HCT116 (cell line): ENCODE measurements around the gene ULBP2. TPM values are rescaled to one million over a fixed set of nuclear protein-coding genes. Genes with fewer than 3 reads are reported as not detected.

Experiments used
- ATAC-seq: fragments of 200-7000 bp; cut with Tn5 transposase; 2 replicates; pipeline ENCODE4 v1.9.1; 2020; ENCODE audit warnings: mild to moderate bottlenecking, moderate library complexity
- BruUV-seq: library from RNA; stranded (reverse); fragments of 400-500 nt; replicated peaks from 2 replicates; lab custom pipeline; 2021; lab: Mats Ljungman, UMichigan
- CTCF ChIA-PET: fragments of 300-600 bp; sonication (Branson Sonifier 250); formaldehyde crosslinking; loops from one replicate; lab custom pipeline; 2021; ENCODE audit warnings: antibody characterized with exemption; lab: Charles Lee
- POLR2A ChIA-PET: fragments of 300-600, 350-600 bp; sonication (Branson Sonifier 250); formaldehyde crosslinking; loops from one replicate; lab custom pipeline; 2021; ENCODE audit warnings: antibody characterized with exemption; lab: Charles Lee
- RAD21 ChIA-PET, 2 experiments: fragments of 300-600 bp; sonication (Branson Sonifier 250); formaldehyde crosslinking; loops; one replicate each; lab custom pipeline; 2023; ENCODE audit warnings: low total read pairs in 2 of 2; ENCODE audit not compliant: uncharacterized antibody in 2 of 2, unreplicated experiment in 2 of 2, low non-redundant PET in 1 of 2; lab: Charles Lee
- DNase-seq: peaks from one replicate; pipeline ENCODE4 v3.0.0-alpha.2; 2010; ENCODE audit warnings: low read depth, low spot score
- H2AFZ ChIP-seq: fragments of 200-600 bp; shearing (Covaris generic), sonication (generic); 2 replicates; pipeline ENCODE4 v1.6.1; 2017; ENCODE audit warnings: low read depth, mixed run types, mixed read lengths, antibody characterized with exemption, low read length; ENCODE audit not compliant: poor library complexity, severe bottlenecking
- H3K27ac ChIP-seq: 2 replicates; pipeline ENCODE4 v1.5.1; 2012; ENCODE audit warnings: low read depth, low read length
- H3K27me3 ChIP-seq: fragments of 200-600 bp; sonication (generic); 2 replicates; pipeline ENCODE4 v1.6.1; 2016; ENCODE audit warnings: mixed run types, low read length, mixed read lengths; ENCODE audit not compliant: insufficient read depth
- H3K36me3 ChIP-seq, 2 experiments: fragments of 200-500 bp in 1 of 2; fragments of 200-600 bp in 1 of 2; sonication (Bioruptor generic) in 1 of 2; sonication (generic) in 1 of 2; 2 replicates each; pipeline versions ENCODE4 v1.5.1 to v1.6.1; 2014 to 2016; ENCODE audit warnings: low read length in 2 of 2, inconsistent platforms in 1 of 2, mixed read lengths in 1 of 2, mixed run types in 1 of 2; ENCODE audit not compliant: insufficient read depth in 2 of 2, control insufficient read depth in 1 of 2
- H3K4me1 ChIP-seq, 2 experiments: fragments of 200-600 bp in 1 of 2; sonication (generic) in 1 of 2; 2 replicates each; pipeline versions ENCODE4 v1.5.1 to v1.6.1; 2012 to 2017; ENCODE audit warnings: low read length in 2 of 2, inconsistent platforms in 1 of 2, mild to moderate bottlenecking in 1 of 2, mixed read lengths in 1 of 2, mixed run types in 1 of 2, moderate library complexity in 1 of 2; ENCODE audit not compliant: insufficient read depth in 2 of 2, control insufficient read depth in 1 of 2
- H3K4me2 ChIP-seq: fragments of 200-600 bp; sonication (generic); 2 replicates; pipeline ENCODE4 v1.6.1; 2017; ENCODE audit warnings: mixed run types, low read length, mixed read lengths
- H3K4me3 ChIP-seq, 2 experiments: fragments of 200-600 bp in 1 of 2; sonication (generic) in 1 of 2; replicated peaks in 1 of 2; 2 replicates each; pipeline ENCODE4 v1.5.1; 2011 to 2016; ENCODE audit warnings: low read length in 2 of 2, control low read depth in 1 of 2, low read depth in 1 of 2, mild to moderate bottlenecking in 1 of 2, mixed read lengths in 1 of 2, mixed run types in 1 of 2
- H3K79me2 ChIP-seq: fragments of 200-600 bp; sonication (generic); 2 replicates; pipeline ENCODE4 v1.6.1; 2017; ENCODE audit warnings: mild to moderate bottlenecking, mixed run types, low read length, moderate library complexity, mixed read lengths; ENCODE audit not compliant: insufficient read depth
- H3K9ac ChIP-seq: fragments of 200-600 bp; sonication (generic); 2 replicates; pipeline ENCODE4 v1.6.1; 2016; ENCODE audit warnings: low read length, mixed read lengths
- H3K9me2 ChIP-seq: fragments of 200-600 bp; sonication (generic), shearing (Covaris generic); 2 replicates; pipeline ENCODE4 v1.6.1; 2017; ENCODE audit warnings: mixed run types, mild to moderate bottlenecking, moderate library complexity; ENCODE audit not compliant: insufficient read depth
- H3K9me3 ChIP-seq, 2 experiments: fragments of 200-500 bp in 1 of 2; fragments of 200-600 bp in 1 of 2; sonication (Bioruptor generic) in 1 of 2; sonication (generic) in 1 of 2; 2 replicates each; pipeline ENCODE4 v1.6.1; 2014 to 2017; ENCODE audit warnings: low read length in 2 of 2, mixed read lengths in 2 of 2, inconsistent platforms in 1 of 2, low read depth in 1 of 2, mild to moderate bottlenecking in 1 of 2, mixed run types in 1 of 2, moderate library complexity in 1 of 2; ENCODE audit not compliant: control insufficient read depth in 1 of 2, insufficient read depth in 1 of 2
- H4K20me1 ChIP-seq: fragments of 200-600 bp; sonication (generic), shearing (Covaris generic); 2 replicates; pipeline ENCODE4 v1.6.1; 2017; ENCODE audit warnings: mixed run types, mild to moderate bottlenecking, moderate library complexity; ENCODE audit not compliant: insufficient read depth
- ATF3 ChIP-seq: IDR thresholded peaks from 2 replicates; pipeline ENCODE4 v1.6.1; 2012
- CBX3 ChIP-seq: IDR thresholded peaks from 2 replicates; pipeline ENCODE4 v1.6.1; 2012; ENCODE audit warnings: low read depth
- EGR1 ChIP-seq: IDR thresholded peaks from 2 replicates; pipeline ENCODE4 v1.6.1; 2012; ENCODE audit warnings: low read depth
- ELF1 ChIP-seq: IDR thresholded peaks from 2 replicates; pipeline ENCODE4 v1.6.1; 2012; ENCODE audit warnings: low read depth, borderline replicate concordance
- EZH2phosphoT487 ChIP-seq: fragments of 200-600 bp; IDR thresholded peaks from 2 replicates; pipeline ENCODE4 v1.6.1; 2018; ENCODE audit warnings: antibody characterized with exemption, borderline replicate concordance
- JUND ChIP-seq: IDR thresholded peaks from 2 replicates; pipeline ENCODE4 v1.6.1; 2012
- POLR2A ChIP-seq: IDR thresholded peaks from 2 replicates; pipeline ENCODE4 v1.7.0; 2011; ENCODE audit warnings: borderline replicate concordance; ENCODE audit not compliant: insufficient read depth, insufficient read length; ENCODE audit errors: extremely low read depth
- RAD21 ChIP-seq: IDR thresholded peaks from 2 replicates; pipeline ENCODE4 v1.6.1; 2012; ENCODE audit warnings: low read depth, mild to moderate bottlenecking
- REST ChIP-seq: IDR thresholded peaks from 2 replicates; pipeline ENCODE4 v1.6.1; 2012; ENCODE audit warnings: low read depth
- SIN3A ChIP-seq: IDR thresholded peaks from 2 replicates; pipeline ENCODE4 v1.6.1; 2012; ENCODE audit warnings: low read depth
- TCF7L2 ChIP-seq: IDR thresholded peaks from 2 replicates; pipeline ENCODE4 v1.7.0; 2011; ENCODE audit warnings: borderline replicate concordance, inconsistent platforms; ENCODE audit not compliant: insufficient read depth, insufficient read length; ENCODE audit errors: extremely low read depth
- YY1 ChIP-seq: IDR thresholded peaks from 2 replicates; pipeline ENCODE4 v1.6.1; 2011; ENCODE audit warnings: low read length, low read depth, moderate library complexity, mild to moderate bottlenecking; ENCODE audit not compliant: insufficient replicate concordance; ENCODE audit errors: extremely low read depth
- ZNF274 ChIP-seq: fragments of 200-500 bp; sonication (Bioruptor generic); IDR thresholded peaks from 2 replicates; pipeline ENCODE4 v1.6.1; 2014; ENCODE audit warnings: mild to moderate bottlenecking, low read depth, low read length, inconsistent platforms
- intact Hi-C: fragments of 100-400 bp; cut with micrococcal nuclease; formaldehyde crosslinking; loops from 2 replicates; pipeline ENCODE4 v1.10.0; 2022
- total RNA-seq: library from RNA; stranded (reverse); gene quantifications from one replicate; pipeline ENCODE4 v1.2.1, GENCODE V29; 2021; ENCODE audit not compliant: unreplicated experiment

Gene ULBP2
- total RNA-seq, 1 experiment from 2014 or later: 10.2 TPM

- Histone ChIP-seq H3K4me2 (no peak overlapping the region), H3K9me3 (no peaks in the 10 kb centered on the region)
- POLR2A ChIA-PET: no interaction called here
- no peak for TF ChIP-seq REST
- no peak for TF ChIP-seq ATF3
- TF ChIP-seq, all 23 proteins: peak for 0
- Histone ChIP-seq H3K27me3 (peaks cover 16% of the 10 kb centered on the region), H3K4me3 (no peak overlapping the region), H3K9ac (no peak overlapping the region), H4K20me1 (no peaks in the 10 kb centered on the region), H3K36me3 (peaks cover 0 to 2% of the 10 kb centered on the region in 2 experiments; a peak in 1 of 4 replicates), H3K4me1 (no peaks in the 10 kb centered on the region), H3K79me2 (no peaks in the 10 kb centered on the region), H2AFZ (no peak overlapping the region), H3K27ac (no peak overlapping the region), H3K9me2 (no peaks in the 10 kb centered on the region)
- ChIA-PET RAD21 (no interaction called here), CTCF (interaction anchor here (1.2 kb wide), 1 partner anchor 12 kb away, joined by 3 read pairs; no protein-coding TSS in a partner anchor)
- DNase-seq: no peak
- intact Hi-C loops: no loop called here
- BruUV-seq: no TSS peak
- ATAC-seq: no peak
These were observed 53.5 kb downstream of the ULBP2 start for GRCh38 chr6:149995235-149995750.

- Histone ChIP-seq H3K4me1 (no peaks in the 10 kb centered on the region), H3K27ac (no peak overlapping the region), H3K4me3 (no peak overlapping the region), H3K4me2 (no peak overlapping the region), H3K36me3 (peaks cover 0 to 2% of the 10 kb centered on the region in 2 experiments; a peak in 1 of 4 replicates), H2AFZ (no peak overlapping the region), H4K20me1 (no peaks in the 10 kb centered on the region), H3K27me3 (peaks cover 12% of the 10 kb centered on the region), H3K79me2 (no peaks in the 10 kb centered on the region), H3K9me2 (no peaks in the 10 kb centered on the region), H3K9ac (no peak overlapping the region), H3K9me3 (no peaks in the 10 kb centered on the region)
- RAD21 ChIA-PET: no interaction called here
- BruUV-seq: no TSS peak
- CTCF ChIA-PET: no interaction called here
- DNase-seq (no peak), ATAC-seq (no peak)
- POLR2A ChIA-PET: no interaction called here
- intact Hi-C loops: no loop called here
- TF ChIP-seq EGR1 (no peak), EZH2phosphoT487 (no peak), RAD21 (no peak), SIN3A (no peak), CBX3 (no peak), JUND (no peak), TCF7L2 (no peak), ELF1 (no peak), ZNF274 (no peak), ATF3 (no peak), POLR2A (no peak), YY1 (no peak)
These were observed 54.2 kb downstream of the ULBP2 start for GRCh38 chr6:149995971-149996370.
